ENCODE measurements around the gene FOXN1.

Gene FOXN1

DNA sequence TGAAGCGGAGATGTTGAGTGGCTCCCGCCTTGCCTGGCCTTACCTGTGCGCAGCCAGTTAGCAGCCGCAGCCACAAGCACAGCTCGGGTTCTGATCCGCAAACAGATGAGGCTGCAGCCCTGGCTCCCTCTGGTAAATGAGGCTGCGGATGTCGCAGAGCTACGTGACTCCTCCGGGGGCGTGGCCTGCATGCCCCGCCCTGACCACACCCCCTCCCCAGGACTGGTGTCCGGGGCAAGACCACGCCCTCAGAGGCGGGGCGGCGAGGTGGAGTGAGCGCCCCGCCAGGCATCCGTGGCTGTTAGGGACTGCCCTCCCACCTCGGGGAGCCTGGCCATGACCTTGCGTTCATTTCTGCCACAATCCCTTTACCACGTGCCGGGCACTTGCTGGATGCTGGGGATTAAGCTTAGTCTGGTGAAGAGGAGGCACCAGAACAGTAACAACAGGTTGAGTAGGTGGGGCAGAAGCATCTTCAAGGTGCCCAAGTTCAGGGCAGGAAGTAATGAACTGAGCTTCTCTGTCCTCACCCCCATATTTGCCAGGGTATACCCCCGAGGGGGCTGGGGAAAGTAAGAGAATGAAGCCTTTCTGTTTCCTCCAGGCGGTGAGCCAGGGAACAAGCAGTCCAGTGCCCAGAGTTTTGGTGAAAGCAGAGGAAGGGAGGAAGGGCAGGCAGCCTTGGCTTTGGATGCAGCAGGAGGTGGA lies 70.8 kb downstream of the FOXN1 start, which contains the start of gene ALDOC:
ALDOC (minus strand) TSS at position 138 of the 708 bp plus-strand sequence. CDS start 1,363 bp downstream, outside the sequence.
- DNase-seq, result peak; percentile 98

DNA sequence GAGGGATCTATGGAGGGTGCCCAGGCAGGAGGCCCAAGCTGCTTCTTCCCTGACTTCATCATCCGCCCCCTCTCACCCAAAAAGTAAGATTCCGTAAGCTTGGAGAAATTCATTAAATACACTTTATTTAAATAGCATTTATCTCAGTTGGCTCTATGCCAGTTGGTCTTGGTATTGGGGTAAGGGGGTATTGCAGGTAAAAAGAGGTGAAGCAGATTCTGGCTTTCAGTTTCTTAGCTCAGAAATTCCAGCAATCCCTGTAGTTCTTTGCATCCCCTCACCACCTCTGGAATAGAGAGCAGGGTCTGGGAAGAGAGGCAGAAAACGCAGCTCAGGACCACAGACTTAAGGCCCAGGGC lies 71.3 kb downstream of the FOXN1 start:
- no peak for DNase-seq

- no peak for DNase-seq
These were observed 72.4 kb downstream of the FOXN1 start for GRCh38 chr17:28578246-28579195.

GRCh38 chr17:28579526-28579925 lies 73.4 kb downstream of the FOXN1 start:
- DNase-seq, result no peak

GRCh38 chr17:28580959-28581358 lies 74.8 kb downstream of the FOXN1 start:
- no peak for DNase-seq

DNA sequence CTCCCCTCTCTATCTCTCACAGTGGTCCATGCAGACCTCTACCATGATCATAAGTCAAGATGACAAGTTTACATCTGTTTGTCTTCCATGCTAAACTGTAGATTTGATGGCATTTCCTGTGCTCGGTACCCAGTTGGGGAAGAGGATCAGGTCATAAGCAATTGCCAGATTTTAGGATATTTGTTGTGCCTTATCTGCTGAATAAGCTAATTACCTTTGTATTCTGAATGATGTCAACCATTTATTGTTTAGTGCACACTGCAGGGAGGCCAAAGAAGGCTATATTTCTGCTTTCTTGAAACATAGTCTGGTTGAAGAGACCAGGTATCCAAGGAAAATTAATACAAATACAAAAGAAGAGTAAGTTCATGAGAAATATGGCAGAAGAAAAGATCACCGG lies 76.4 kb downstream of the FOXN1 start:
- no peak for DNase-seq

DNA sequence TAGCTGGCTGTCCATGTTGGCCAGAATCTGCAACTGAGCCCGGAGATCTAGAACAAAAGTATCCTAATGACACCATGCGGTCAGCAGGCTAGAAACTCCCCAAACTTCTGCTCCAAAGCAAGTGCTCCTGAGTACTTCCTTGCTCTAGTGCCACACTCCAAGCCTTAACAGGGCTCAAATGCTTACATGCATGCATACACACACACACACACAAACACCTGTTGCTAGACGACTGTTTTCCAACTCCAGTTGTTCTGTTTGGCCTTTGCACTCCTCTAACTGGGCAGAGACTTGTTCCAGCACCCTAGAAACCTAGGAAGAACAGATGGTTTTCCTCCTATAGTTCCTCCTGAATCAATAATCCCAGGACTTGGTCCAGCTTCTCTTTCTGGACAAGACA lies 78.3 kb downstream of the FOXN1 start:
- no peak for DNase-seq

- no peak for DNase-seq
These were observed 79.7 kb downstream of the FOXN1 start for GRCh38 chr17:28585851-28586250.

Measured in CD4-positive, alpha-beta T cell treated with Interleukin-1 beta for 1 hour (primary cell).